Measurements from ENCODE around the gene GRIA4.

Gene GRIA4

DNA sequence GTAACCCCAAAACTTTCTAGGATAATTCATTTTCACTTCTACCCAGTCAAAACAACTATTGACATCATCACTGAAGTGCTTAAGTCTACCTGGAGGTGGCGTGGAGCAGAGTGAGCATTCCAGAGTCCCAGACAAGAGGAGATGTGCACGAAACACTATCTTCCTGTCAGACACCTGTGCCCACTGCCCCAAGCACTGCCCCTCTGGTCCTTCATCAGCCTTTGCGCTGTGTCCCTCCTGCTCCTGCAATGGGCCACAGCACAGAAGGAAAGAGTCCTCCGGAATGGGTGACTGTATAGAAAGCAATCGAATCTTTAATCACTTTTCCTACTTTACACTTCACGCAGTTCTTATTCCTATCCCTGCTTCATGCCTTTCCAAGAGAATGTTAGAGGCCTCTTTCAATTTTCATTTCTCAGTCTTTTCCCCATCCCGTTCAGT is 512 bp upstream of the GRIA4 start:
- Mint-ChIP-seq H3K4me1 (peaks cover 28% of the 10 kb centered on the region), H3K4me3 (peak overlapping the region; percentile 76), H3K27me3 (ENCODE audit: low read depth, poor library complexity) (peaks cover 61% of the 10 kb centered on the region), H3K27ac (no peak overlapping the region), H3K36me3 (ENCODE audit: low read depth) (no peaks in the 10 kb centered on the region), H3K9me3 (no peaks in the 10 kb centered on the region)
- peak; percentile 34 for DNase-seq
- TF ChIP-seq, protein P1, sequence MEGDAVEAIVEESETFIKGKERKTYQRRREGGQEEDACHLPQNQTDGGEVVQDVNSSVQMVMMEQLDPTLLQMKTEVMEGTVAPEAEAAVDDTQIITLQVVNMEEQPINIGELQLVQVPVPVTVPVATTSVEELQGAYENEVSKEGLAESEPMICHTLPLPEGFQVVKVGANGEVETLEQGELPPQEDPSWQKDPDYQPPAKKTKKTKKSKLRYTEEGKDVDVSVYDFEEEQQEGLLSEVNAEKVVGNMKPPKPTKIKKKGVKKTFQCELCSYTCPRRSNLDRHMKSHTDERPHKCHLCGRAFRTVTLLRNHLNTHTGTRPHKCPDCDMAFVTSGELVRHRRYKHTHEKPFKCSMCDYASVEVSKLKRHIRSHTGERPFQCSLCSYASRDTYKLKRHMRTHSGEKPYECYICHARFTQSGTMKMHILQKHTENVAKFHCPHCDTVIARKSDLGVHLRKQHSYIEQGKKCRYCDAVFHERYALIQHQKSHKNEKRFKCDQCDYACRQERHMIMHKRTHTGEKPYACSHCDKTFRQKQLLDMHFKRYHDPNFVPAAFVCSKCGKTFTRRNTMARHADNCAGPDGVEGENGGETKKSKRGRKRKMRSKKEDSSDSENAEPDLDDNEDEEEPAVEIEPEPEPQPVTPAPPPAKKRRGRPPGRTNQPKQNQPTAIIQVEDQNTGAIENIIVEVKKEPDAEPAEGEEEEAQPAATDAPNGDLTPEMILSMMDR (IDR thresholded peaks at IDR 0.05) = peak; percentile 34

DNA sequence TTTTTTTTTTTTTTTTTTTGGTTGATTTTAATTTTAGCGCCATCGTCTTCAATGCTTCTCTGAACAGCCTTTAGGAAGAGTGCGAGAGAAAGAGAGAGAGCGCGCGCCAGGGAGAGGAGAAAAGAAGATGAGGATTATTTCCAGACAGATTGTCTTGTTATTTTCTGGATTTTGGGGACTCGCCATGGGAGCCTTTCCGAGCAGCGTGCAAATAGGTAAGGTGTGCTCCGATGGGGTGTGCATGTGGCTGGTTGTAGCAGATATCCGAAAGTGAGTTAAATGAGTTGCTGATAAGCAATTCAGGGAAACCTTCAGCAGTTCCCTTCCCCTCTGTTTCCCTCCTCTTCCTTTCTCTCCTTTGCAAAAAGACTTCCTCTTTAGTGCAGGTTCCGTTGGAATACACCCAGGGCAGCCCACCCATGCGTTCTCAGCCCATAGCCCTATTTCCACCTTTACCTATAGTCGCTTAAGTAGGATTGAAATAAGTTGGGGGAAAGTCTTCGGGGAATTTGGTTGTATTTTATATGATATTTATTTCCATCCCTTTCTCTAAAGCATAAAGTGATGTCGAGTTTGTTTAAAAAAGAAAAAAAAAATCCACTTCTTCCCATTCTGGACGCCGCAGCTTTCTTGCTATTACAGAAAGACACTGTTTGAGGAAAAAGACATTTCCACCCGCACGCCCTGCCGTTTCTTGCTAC is 1.1 kb downstream of the GRIA4 start:
- no peaks in the 10 kb centered on the region for H3K36me3 Mint-ChIP-seq (ENCODE audit: low read depth)
- H3K4me1 Mint-ChIP-seq = peaks cover 28% of the 10 kb centered on the region
- TF ChIP-seq, protein P1 (IDR thresholded peaks at IDR 0.05) = no peak
- no peak overlapping the region for H3K27ac Mint-ChIP-seq
- no peaks in the 10 kb centered on the region for H3K9me3 Mint-ChIP-seq
- peak overlapping the region; percentile 76 for H3K4me3 Mint-ChIP-seq
- DNase-seq = no peak
- H3K27me3 Mint-ChIP-seq (ENCODE audit: low read depth, poor library complexity) = peaks cover 58% of the 10 kb centered on the region

DNA sequence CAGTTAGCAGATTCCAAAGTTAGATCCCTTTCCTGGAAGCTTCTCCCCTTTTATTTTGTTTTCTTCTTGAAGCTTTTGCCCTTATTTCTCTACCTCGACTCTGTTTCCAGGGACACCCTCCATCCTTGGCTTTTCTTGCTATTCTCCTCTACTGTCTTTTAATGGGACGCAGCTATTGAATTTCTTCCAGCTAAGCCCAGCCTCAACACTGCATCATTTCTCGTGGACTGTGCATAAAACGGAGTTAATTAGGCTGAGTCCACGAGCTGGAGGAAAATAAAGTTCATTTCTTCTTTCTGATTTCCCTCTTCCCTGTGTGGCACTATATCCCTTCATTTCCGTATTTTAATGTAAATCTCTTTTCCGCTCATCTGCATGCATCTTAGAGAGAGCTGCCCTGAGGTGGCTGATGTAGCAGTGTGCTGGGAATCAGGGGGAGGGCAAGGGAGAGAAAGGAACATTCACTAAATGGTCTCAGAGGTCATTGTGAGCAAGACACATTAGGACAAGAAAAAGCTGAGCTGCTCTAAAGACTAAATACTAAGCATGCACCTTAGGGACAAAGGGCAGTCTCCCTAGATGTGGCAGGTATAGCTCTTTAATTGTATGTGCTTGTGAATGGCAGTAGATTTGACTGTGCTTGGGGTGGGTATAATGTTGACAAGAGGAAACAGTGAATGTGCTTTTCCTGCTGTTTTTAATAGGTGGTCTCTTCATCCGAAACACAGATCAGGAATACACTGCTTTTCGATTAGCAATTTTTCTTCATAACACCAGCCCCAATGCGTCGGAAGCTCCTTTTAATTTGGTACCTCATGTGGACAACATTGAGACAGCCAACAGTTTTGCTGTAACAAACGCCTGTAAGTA is 1.9 kb downstream of the GRIA4 start:
- no peak for DNase-seq
- peaks cover 58% of the 10 kb centered on the region for H3K27me3 Mint-ChIP-seq (ENCODE audit: low read depth, poor library complexity)
- peaks cover 28% of the 10 kb centered on the region for H3K4me1 Mint-ChIP-seq
- TF ChIP-seq, protein P1 (IDR thresholded peaks at IDR 0.05) = no peak
- no peaks in the 10 kb centered on the region for H3K9me3 Mint-ChIP-seq
- H3K27ac Mint-ChIP-seq = no peak overlapping the region
- H3K4me3 Mint-ChIP-seq = peak overlapping the region; percentile 76
- no peaks in the 10 kb centered on the region for H3K36me3 Mint-ChIP-seq (ENCODE audit: low read depth)

DNA sequence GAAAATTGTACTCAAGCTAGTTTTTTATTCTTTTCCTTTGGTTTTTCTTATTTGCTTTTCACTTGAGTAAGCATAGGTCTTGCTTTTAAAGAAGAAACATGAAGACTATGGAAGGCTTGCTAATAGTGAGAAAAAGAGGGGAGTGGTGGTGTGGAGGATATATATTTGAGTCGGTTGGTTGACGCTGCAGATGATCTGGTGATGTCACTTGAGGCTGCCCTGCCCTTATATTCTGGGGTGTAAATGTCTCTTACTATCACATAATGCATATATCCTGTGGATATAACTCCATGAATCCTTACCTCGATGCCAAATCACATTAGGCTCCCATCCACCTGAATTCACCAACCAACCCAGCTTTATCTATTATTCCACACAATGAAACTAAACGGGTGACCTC is 2.9 kb downstream of the GRIA4 start:
- Mint-ChIP-seq H3K4me3 (no peak overlapping the region), H3K27me3 (ENCODE audit: low read depth, poor library complexity) (peaks cover 58% of the 10 kb centered on the region), H3K27ac (no peak overlapping the region), H3K4me1 (peaks cover 28% of the 10 kb centered on the region), H3K36me3 (ENCODE audit: low read depth) (no peaks in the 10 kb centered on the region), H3K9me3 (no peaks in the 10 kb centered on the region)
- DNase-seq = no peak
- TF ChIP-seq, protein P1 (IDR thresholded peaks at IDR 0.05) = no peak

DNA sequence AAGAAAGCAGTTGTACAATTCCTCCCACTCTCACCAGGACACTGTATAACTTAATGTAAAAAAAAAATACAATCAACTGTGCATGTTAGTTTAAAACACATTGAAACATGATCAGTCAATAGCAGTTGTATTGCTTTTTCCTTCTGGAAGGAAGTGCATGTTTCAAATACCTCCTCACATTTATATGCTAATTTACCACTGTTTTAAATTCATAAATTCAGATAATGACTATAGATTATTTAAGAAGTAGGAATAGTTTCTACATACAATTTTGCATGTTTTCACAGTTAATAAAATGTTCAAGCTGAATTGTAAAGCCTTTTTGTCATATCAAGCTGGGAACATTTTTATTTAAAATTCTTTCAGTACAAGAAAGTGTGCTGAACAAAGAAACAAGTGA is 3.3 kb downstream of the GRIA4 start:
- no peak overlapping the region for H3K27ac Mint-ChIP-seq
- no peaks in the 10 kb centered on the region for H3K9me3 Mint-ChIP-seq
- H3K27me3 Mint-ChIP-seq (ENCODE audit: low read depth, poor library complexity) = peaks cover 57% of the 10 kb centered on the region
- no peak overlapping the region for H3K4me3 Mint-ChIP-seq
- no peak for DNase-seq
- H3K4me1 Mint-ChIP-seq = peaks cover 28% of the 10 kb centered on the region
- H3K36me3 Mint-ChIP-seq (ENCODE audit: low read depth) = no peaks in the 10 kb centered on the region
- TF ChIP-seq, protein P1 (IDR thresholded peaks at IDR 0.05) = no peak
